ENCODE measurements around the gene CORO2B. TPM values are rescaled to one million over a fixed set of nuclear protein-coding genes. Genes with fewer than 3 reads are reported as not detected.

The CORO2B gene
- total and polyA plus RNA-seq, 2 experiments from 2014 or later: 1.6 to 4.6 TPM

GRCh38 chr15:68621535-68621934 lies 42.7 kb downstream of the CORO2B start:
- Mint-ChIP-seq H3K4me3 (no peak overlapping the region), H3K36me3 (ENCODE audit: low read depth) (no peaks in the 10 kb centered on the region), H3K27ac (no peak overlapping the region), H3K4me1 (peaks cover 16% of the 10 kb centered on the region), H3K27me3 (ENCODE audit: insufficient read depth, low read depth, poor library complexity) (peaks cover 9% of the 10 kb centered on the region), H3K9me3 (no peaks in the 10 kb centered on the region)
- H3K4me1 ChIP-seq (ENCODE audit: insufficient read depth): peaks cover 10% of the 10 kb centered on the region
- no peaks in the 10 kb centered on the region for H3K36me3 ChIP-seq (ENCODE audit: insufficient read depth)
- no peak overlapping the region for H3K4me3 ChIP-seq
- no peaks in the 10 kb centered on the region for H3F3A ChIP-seq (replicated peaks; ENCODE audit: low read depth)
- H4K20me1 ChIP-seq (replicated peaks; ENCODE audit: insufficient read depth): no peaks in the 10 kb centered on the region
- H3K27ac ChIP-seq (ENCODE audit: low read depth): no peak overlapping the region
- no peak for DNase-seq (ENCODE audit: low spot score)
- no peaks in the 10 kb centered on the region for H3K27me3 ChIP-seq (ENCODE audit: insufficient read depth)
- no peak for TF ChIP-seq STAT1 (IDR thresholded peaks at IDR 0.05; ENCODE audit: unreplicated experiment)
- no peak for TF ChIP-seq EZH2 (IDR thresholded peaks at IDR 0.05; ENCODE audit: low read depth, unreplicated experiment)
- TF ChIP-seq ZNF331 (CRISPR knock-in tag; IDR thresholded peaks at IDR 0.05; ENCODE audit: low read depth): no peak
- no peak for TF ChIP-seq NANOG (IDR thresholded peaks at IDR 0.05; ENCODE audit: borderline replicate concordance)
- TF ChIP-seq, protein P1, sequence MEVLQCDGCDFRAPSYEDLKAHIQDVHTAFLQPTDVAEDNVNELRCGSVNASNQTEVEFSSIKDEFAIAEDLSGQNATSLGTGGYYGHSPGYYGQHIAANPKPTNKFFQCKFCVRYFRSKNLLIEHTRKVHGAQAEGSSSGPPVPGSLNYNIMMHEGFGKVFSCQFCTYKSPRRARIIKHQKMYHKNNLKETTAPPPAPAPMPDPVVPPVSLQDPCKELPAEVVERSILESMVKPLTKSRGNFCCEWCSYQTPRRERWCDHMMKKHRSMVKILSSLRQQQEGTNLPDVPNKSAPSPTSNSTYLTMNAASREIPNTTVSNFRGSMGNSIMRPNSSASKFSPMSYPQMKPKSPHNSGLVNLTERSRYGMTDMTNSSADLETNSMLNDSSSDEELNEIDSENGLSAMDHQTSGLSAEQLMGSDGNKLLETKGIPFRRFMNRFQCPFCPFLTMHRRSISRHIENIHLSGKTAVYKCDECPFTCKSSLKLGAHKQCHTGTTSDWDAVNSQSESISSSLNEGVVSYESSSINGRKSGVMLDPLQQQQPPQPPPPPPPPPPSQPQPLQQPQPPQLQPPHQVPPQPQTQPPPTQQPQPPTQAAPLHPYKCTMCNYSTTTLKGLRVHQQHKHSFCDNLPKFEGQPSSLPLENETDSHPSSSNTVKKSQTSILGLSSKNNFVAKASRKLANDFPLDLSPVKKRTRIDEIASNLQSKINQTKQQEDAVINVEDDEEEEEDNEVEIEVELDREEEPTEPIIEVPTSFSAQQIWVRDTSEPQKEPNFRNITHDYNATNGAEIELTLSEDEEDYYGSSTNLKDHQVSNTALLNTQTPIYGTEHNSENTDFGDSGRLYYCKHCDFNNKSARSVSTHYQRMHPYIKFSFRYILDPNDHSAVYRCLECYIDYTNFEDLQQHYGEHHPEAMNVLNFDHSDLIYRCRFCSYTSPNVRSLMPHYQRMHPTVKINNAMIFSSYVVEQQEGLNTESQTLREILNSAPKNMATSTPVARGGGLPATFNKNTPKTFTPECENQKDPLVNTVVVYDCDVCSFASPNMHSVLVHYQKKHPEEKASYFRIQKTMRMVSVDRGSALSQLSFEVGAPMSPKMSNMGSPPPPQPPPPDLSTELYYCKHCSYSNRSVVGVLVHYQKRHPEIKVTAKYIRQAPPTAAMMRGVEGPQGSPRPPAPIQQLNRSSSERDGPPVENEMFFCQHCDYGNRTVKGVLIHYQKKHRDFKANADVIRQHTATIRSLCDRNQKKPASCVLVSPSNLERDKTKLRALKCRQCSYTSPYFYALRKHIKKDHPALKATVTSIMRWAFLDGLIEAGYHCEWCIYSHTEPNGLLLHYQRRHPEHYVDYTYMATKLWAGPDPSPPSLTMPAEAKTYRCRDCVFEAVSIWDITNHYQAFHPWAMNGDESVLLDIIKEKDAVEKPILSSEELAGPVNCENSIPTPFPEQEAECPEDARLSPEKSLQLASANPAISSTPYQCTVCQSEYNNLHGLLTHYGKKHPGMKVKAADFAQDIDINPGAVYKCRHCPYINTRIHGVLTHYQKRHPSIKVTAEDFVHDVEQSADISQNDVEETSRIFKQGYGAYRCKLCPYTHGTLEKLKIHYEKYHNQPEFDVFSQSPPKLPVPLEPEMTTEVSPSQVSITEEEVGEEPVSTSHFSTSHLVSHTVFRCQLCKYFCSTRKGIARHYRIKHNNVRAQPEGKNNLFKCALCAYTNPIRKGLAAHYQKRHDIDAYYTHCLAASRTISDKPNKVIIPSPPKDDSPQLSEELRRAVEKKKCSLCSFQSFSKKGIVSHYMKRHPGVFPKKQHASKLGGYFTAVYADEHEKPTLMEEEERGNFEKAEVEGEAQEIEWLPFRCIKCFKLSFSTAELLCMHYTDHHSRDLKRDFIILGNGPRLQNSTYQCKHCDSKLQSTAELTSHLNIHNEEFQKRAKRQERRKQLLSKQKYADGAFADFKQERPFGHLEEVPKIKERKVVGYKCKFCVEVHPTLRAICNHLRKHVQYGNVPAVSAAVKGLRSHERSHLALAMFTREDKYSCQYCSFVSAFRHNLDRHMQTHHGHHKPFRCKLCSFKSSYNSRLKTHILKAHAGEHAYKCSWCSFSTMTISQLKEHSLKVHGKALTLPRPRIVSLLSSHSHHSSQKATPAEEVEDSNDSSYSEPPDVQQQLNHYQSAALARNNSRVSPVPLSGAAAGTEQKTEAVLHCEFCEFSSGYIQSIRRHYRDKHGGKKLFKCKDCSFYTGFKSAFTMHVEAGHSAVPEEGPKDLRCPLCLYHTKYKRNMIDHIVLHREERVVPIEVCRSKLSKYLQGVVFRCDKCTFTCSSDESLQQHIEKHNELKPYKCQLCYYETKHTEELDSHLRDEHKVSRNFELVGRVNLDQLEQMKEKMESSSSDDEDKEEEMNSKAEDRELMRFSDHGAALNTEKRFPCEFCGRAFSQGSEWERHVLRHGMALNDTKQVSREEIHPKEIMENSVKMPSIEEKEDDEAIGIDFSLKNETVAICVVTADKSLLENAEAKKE (CRISPR knock-in tag; IDR thresholded peaks at IDR 0.05): no peak
- TF ChIP-seq JUNB (IDR thresholded peaks at IDR 0.05; ENCODE audit: unreplicated experiment): no peak
- TF ChIP-seq ETS1 (IDR thresholded peaks at IDR 0.05): no peak
- no peak for TF ChIP-seq EZH2phosphoT487 (IDR thresholded peaks at IDR 0.05; ENCODE audit: unreplicated experiment)
- TF ChIP-seq CREB1 (CRISPR knock-in tag; IDR thresholded peaks at IDR 0.05; ENCODE audit: low read depth): no peak
- no peak for TF ChIP-seq ZNF114 (CRISPR knock-in tag; IDR thresholded peaks at IDR 0.05)
- no peak for TF ChIP-seq CTCF (conservative IDR thresholded peaks at IDR 0.05; ENCODE audit: low read depth in 2 of 2)
- no peak for TF ChIP-seq REST (IDR thresholded peaks at IDR 0.05; ENCODE audit: unreplicated experiment)
- no peak for TF ChIP-seq POLR2AphosphoS5 (IDR thresholded peaks at IDR 0.05; ENCODE audit: low read depth)
- no peaks in the 10 kb centered on the region for H3K79me2 ChIP-seq (replicated peaks; ENCODE audit: insufficient read depth)
- no peak for ATAC-seq
- no peak overlapping the region for H3K4me2 ChIP-seq
- no peaks in the 10 kb centered on the region for H3K9me2 ChIP-seq (ENCODE audit: insufficient read depth)
- H2AFZ ChIP-seq: no peak overlapping the region

Measured in GM23338 (cell line).